ENCODE measurements around the gene ATG7.
"Not testable (repeated sequence)": the region's sequence is repeated elsewhere in the genome, so short reads cannot be mapped to it uniquely, and the experiment has no call there.

ATG7 gene

GRCh38 chr3:11302444-11302843 is 30.2 kb downstream of the ATG7 start:
- DNase-seq: no peak

GRCh38 chr3:11304175-11304574 is 32.0 kb downstream of the ATG7 start:
- DNase-seq: peak; percentile 61

- no peak for DNase-seq
Observed at GRCh38 chr3:11305509-11305908, 33.3 kb downstream of the ATG7 start.

DNA sequence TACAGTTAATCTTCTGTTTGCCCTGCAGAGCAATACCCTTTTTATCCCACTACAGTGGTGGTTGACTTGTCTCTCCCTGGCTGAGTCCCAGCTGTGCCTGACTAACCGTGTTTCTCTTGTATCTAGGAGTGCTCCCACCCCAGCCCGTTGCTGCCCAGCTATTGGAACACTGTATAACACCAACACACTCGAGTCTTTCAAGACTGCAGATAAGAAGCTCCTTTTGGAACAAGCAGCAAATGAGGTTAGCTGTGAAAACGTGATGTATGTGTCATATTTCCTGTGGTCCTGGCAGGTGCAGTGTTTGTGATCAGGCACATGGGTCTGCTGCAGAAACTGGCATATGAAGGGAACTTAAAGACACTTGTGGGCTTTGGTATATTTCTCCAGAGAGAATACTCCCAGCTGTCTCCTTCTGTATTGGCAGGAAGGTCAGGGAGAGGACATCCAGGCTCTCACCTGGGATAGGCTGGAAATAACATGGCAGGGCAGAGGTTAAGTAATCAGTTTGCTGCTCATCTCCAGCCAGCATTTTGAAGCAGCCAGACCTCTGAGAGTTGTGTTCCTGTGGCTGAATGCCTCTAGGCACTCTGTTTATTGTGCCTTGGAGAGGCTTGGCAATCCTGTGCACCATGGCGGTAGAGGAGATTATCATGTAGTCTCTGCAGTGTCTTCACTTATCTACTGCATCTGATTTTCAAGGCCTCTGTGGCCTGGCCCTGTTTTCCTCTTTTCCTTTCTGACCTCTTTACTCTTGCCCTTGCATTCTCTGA is 34.8 kb downstream of the ATG7 start:
- no peak for DNase-seq

DNA sequence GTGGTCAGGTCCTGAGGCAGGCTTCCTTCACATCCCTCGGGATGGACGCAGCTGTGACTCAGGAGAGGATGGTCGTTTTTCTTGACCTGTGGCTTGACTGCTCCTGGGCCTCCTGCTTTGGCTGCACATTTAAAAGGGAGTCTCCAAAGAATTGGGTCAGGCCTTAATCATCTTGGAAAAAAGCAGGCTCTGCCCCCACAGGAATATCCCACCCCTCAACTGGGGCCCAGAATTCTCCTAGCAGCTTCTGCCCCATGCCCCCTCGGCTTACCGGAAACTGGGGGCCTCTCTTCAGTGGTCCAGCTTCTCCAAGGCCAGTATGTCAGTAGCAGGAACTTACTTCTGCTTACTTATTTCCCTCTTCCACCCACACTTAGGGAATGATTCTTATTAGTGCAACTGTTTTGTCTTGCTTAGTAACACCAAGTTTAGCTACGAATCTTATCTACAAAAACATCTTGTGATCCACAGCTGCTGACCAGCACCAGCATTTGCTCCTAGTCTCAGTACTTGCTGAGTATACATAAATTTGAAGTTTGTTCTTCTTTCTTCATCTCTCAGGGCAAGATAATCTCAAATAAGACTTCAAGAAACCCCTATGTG is 35.7 kb downstream of the ATG7 start:
- DNase-seq: peak; percentile 85

DNA sequence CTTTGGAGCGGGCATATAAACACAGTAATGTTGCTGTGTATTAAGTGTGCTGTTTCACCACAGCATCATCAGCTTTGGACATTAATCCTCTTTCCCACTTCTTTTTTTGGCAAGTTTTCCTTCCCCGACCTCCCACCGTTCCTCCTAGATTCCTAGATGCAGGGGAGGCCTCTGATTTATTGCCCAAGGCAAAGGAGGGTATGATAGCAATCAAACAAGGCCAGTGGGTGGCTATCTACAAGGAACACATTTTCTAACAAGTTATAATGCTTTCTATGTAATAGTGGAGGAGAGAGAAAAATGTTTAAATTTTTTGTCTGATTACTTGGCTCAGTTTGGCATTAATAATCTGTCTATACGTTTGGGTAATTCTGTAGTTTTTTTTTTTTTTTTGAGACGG is 38.1 kb downstream of the ATG7 start:
- DNase-seq: no peak

- no peak for DNase-seq
Observed at GRCh38 chr3:11312166-11312565, 40.0 kb downstream of the ATG7 start.

- DNase-seq: no peak
Observed at GRCh38 chr3:11317300-11317699, 45.1 kb downstream of the ATG7 start.

- no peak for DNase-seq
Observed at GRCh38 chr3:11322931-11323330, 50.7 kb downstream of the ATG7 start.

DNA sequence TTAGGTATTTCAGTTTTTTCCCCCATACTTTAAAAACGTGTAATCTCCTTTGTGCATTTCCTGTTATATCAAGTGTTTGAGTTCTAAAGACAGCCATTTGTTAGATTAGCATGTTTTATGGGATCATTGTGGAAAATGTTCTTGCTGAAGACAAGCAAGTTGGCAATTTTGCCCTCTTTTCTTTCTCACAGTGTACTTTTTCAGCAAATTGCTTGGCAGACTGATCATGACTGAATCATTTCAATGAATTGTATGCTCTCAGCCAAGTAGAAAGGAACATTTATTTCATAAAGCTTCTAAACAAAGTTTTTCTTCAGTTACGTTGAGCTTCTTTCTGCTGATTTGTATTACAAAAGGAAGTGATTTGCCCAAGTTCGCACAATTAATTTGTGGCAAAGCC is 51.6 kb downstream of the ATG7 start:
- DNase-seq: no peak

DNA sequence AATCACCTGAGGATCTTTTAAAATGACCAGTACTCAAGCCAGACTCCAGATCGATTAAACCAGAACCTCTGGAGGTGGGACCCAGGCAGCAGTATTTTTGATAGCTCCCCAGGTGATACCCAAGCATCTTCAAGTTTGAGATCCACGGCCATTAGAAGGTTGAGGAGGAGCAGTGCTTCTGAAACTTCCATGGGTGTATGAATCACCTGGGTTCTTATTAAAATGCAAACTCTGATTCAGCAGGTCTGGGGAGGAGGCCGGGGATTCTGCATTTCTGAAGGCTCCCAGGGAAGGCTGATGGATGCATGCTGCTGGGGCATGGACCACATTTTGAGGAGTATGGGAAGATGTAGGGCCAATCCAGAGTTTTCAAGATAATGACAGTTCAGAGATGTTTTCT is 55.4 kb downstream of the ATG7 start:
- DNase-seq: no peak

GRCh38 chr3:11328196-11328945 is 56.2 kb downstream of the ATG7 start:
- DNase-seq: no peak

- DNase-seq: no peak
Observed at GRCh38 chr3:11329777-11330176, 57.6 kb downstream of the ATG7 start.

- DNase-seq: peak; percentile 25
Observed at GRCh38 chr3:11331101-11331500, 58.9 kb downstream of the ATG7 start.

- DNase-seq: peak; percentile 60
Observed at GRCh38 chr3:11335056-11335608, 62.9 kb downstream of the ATG7 start.

- DNase-seq: no peak
Observed at GRCh38 chr3:11339541-11339940, 67.3 kb downstream of the ATG7 start.

GRCh38 chr3:11346416-11346815 is 74.2 kb downstream of the ATG7 start:
- no peak for DNase-seq

GRCh38 chr3:11348877-11349276 is 76.7 kb downstream of the ATG7 start:
- DNase-seq: not testable (repeated sequence)

- no peak for DNase-seq
Observed at GRCh38 chr3:11349446-11349845, 77.2 kb downstream of the ATG7 start.

- peak; percentile 38 for DNase-seq
Observed at GRCh38 chr3:11350374-11350773, 78.2 kb downstream of the ATG7 start.

GRCh38 chr3:11351451-11351850 is 79.3 kb downstream of the ATG7 start:
- DNase-seq: no peak

- no peak for DNase-seq
Observed at GRCh38 chr3:11356269-11356668, 84.1 kb downstream of the ATG7 start.

DNA sequence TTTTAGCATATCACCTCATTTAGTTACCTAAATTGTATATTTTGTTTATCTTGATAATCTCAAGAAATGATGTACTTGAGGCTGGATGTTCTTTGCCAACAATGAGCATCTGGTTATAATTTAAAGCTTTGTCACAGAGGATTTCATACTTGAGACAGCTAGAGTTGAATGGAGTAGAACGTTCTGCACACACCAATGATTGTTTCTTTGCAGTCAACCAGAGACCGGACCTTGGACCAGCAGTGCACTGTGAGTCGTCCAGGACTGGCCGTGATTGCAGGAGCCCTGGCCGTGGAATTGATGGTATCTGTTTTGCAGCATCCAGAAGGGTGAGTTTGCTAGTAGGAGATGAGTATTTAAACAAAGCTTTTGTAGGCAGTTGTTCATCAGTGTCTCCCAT is 90.4 kb downstream of the ATG7 start:
- DNase-seq: no peak

DNA sequence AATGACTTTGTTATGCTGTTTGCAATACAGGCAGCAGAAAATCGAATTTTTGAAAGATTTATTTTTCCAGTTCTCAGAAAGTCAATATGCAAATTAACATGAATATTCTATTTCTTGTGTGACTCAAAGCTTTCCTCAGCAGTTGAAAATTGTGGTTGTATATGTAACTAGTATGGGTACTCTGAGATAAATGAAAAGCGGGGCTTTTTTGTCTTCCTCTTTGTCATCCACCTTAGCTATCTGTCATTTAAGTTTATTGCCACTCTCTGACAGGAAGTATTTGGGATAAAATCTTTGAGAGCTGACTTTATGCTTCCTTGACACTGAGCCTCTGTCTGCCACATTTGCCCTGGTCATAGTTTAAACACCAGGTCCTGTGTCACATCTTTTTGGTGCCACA is 91.5 kb downstream of the ATG7 start:
- no peak for DNase-seq

Data from suppressor macrophage treated with lipopolysaccharide for 4 hours (primary cell).